Airway epithelial cell (primary cell): Measurements from ENCODE around the gene MYH8. TPM values are rescaled to one million over a fixed set of nuclear protein-coding genes. Genes with fewer than 3 reads are reported as not detected.

Experiments
- total RNA-seq: library from RNA; depleted of rRNA; stranded (reverse); fragments of >200 nt; gene quantifications from 2 replicates; pipeline ENCODE4 v1.2.3, GENCODE V29; 2015

MYH8 gene
- not detected in 2 replicates for total RNA-seq

DNA sequence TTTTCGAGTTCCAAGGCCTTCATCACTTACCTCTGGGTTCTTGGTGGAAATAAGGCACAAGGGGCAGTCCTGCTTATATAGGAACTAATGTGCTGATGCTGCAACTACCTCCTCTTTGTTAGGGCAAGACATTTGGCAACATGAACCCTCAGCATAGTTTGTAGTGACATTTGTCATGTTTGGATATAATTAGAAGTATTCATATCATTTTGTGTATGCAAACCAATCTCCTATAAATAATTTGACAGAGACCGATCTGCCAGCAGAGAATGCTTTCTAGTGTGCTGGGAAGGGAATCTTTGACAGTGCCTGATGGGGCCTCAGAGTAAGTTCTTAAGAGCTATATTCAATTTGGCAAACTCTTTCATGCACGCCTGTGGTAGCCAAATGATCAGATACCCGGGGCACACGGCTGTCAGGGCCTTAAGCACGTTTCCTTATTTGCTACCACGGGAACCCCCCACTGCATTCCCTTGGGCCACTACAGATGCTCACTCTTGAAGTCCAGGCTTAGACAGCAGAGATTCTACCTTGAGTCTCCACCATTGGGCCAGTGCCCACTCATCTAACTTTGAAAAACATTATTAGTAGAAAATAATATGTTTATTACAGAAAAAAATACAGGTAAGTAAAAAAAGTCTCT, at the start of gene MYH8:
Gene MYH8 (minus strand): TSS at position 51 of the 643 bp plus-strand sequence. CDS start 1,723 bp downstream, outside the sequence.

DNA sequence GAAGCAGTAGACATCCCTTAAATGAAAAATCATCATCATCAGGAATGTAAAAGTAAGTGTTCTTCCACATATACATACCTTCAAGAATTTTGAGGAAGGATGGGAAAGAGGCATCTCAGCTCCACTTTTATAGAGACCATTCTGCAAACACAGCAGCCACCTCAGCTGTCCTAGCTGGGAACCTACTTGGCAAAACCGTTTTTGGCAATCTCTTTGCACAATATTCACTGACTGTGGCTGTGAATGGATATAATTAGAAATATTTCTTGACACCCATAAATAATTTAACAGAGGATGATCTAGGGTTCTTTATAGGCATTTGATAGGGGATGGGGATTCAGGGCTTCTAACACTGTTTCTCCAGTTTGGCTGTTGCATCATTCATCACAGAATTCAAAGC, 47.7 kb upstream of the MYH8 start, which contains the start of gene MYH4:
Gene MYH4 (minus strand): TSS at position 101 of the 400 bp plus-strand sequence. CDS start 2,814 bp downstream, outside the sequence.

DNA sequence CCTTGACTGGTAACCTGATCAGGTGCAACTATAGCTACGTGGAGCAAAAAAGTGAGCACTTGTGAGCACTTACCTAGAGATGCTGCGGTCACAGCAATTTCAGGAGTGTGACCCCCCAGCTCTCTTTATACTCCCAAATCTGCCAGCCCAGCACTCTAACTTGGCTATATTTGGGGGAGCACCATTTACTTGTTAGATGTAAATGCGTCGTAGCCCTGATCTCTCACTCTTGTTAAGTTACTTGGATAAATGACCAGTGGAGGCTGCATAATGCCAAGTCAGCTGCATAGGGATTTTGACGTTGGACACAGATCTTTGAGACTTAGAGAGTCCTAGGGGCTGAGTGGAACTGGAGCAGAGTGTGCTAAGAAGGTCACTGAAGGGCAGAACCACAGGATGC, 48.8 kb downstream of the MYH8 start, which contains the start of gene MYH13:
Gene MYH13 (minus strand): TSS at position 101 of the 400 bp plus-strand sequence. CDS start 8,476 bp downstream, outside the sequence.

Other genes starting within 250 kb of the MYH8 start
- gene GAS7, start 223.3 kb downstream of the MYH8 start, total RNA-seq = 1.1 and 5.5 TPM in 2 replicates
- gene MYH13, start 48.9 kb downstream of the MYH8 start, total RNA-seq = not detected in 2 replicates
- not detected in 2 replicates for gene MYH4, start 47.6 kb upstream of the MYH8 start, total RNA-seq
- gene MYH1, start 96.6 kb upstream of the MYH8 start, total RNA-seq = not detected in 2 replicates
- not detected in 2 replicates for gene MYH2, start 127.7 kb upstream of the MYH8 start, total RNA-seq
- gene MYH3, start 235.4 kb upstream of the MYH8 start, total RNA-seq = 0.35 and 0.42 TPM in 2 replicates